ENCODE results near the gene PURB.

- TF ChIP-seq, protein P1, sequence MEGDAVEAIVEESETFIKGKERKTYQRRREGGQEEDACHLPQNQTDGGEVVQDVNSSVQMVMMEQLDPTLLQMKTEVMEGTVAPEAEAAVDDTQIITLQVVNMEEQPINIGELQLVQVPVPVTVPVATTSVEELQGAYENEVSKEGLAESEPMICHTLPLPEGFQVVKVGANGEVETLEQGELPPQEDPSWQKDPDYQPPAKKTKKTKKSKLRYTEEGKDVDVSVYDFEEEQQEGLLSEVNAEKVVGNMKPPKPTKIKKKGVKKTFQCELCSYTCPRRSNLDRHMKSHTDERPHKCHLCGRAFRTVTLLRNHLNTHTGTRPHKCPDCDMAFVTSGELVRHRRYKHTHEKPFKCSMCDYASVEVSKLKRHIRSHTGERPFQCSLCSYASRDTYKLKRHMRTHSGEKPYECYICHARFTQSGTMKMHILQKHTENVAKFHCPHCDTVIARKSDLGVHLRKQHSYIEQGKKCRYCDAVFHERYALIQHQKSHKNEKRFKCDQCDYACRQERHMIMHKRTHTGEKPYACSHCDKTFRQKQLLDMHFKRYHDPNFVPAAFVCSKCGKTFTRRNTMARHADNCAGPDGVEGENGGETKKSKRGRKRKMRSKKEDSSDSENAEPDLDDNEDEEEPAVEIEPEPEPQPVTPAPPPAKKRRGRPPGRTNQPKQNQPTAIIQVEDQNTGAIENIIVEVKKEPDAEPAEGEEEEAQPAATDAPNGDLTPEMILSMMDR (IDR thresholded peaks at IDR 0.05): no peak
- TF ChIP-seq POLR2A (IDR thresholded peaks at IDR 0.05): no peak
These were observed 2.0 kb upstream of the PURB start for GRCh38 chr7:44887293-44887692.
